ENCODE results near the gene TBX3.

The TBX3 gene

DNA sequence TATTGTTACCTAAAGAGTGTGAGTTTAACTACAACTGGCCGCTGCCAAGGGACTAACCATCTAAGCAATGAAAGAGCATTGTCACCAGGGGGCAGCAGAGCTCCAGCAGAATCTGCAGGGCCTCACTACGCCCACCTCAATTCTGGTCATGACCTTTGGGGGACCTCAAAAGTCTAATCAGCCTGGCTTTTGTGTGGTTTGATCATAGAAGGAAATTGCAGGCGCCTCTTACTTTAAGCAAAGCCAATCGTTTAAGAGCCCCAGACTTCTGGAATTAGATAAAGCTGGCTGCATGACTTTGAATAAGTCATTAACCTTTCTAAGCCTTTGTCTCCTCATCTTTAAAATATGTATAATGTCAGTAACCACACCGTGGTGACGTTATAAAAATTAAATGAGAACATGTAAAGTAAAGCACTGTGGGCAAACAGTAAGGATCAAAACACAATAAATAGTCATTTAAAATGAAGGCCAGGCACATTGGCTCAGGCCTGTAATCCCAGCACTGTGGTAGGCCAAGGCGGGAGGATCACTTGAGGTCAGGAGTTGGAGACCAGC, 58.6 kb downstream of the TBX3 start:
- DNase-seq (ENCODE audit: low read depth), result peak; percentile 54

DNA sequence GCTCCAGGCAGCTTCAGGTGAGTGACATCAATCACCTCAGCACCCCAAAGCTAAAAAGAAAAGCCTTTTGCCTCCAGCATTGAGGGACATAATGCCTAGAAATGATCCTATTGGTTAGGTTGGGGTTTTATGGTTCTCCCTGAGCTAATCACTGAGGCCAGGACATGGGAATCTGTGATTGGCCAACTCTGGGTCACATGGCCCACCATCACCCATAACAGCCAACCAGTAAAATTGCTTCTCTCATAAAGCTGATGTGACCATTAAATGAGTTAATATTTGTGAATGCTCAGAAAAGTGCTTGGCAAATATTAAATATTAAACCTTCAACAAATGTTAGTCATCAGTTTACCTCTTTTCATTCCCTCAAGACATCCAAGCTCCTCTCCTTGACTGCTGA, 60.2 kb downstream of the TBX3 start:
- no peak for DNase-seq (ENCODE audit: low read depth)
